ENCODE data around the gene JUNB. TPM values are rescaled to one million over a fixed set of nuclear protein-coding genes. Genes with fewer than 3 reads are reported as not detected.
A peak's percentile ranks its signal among the peaks of the same experiment; 100 is the strongest.

Gene JUNB
- total and polyA plus RNA-seq, 7 donors, result 25.1 to 217 (median 37.4) TPM

GRCh38 chr19:12841094-12841493 lies 49.8 kb downstream of the JUNB start:
- 0 to 3% (median 1%) methylated on average over 29 of the region's 29 CpGs for WGBS, 3 donors
- intact Hi-C loops (cut with DNase I), result loop anchor here in 1 of 2 donors (5.0 kb wide), 1 partner anchor 34 kb away; the partner anchor contains the start of gene RNASEH2A
- Histone ChIP-seq H3K36me3 (ENCODE audit: insufficient read depth in 1 of 2, low read depth in 1 of 2) (no peaks in the 10 kb centered on the region), H3K27me3 (ENCODE audit: insufficient read depth in 3 of 3, low read length in 2 of 3) (peaks cover 0 to 81% (median 33%) of the 10 kb centered on the region in 3 donors), H3K4me1 (peaks cover 6% of the 10 kb centered on the region), H3K9me3 (no peaks in the 10 kb centered on the region), H3K4me3 (peak overlapping the region; percentile 42), H3K27ac (no peak overlapping the region)
- ATAC-seq, result no peak
- peak in 1 of 2 donors; percentile 53 for DNase-seq
- TF ChIP-seq CTCF (IDR thresholded peaks at IDR 0.05), result no peak

- peaks cover 9% of the 10 kb centered on the region for H3K4me1 ChIP-seq
- H3K27ac ChIP-seq, result no peak overlapping the region
- peak in 1 of 2 donors; percentile 23 for DNase-seq
- peaks cover 0 to 69% (median 25%) of the 10 kb centered on the region in 3 donors for H3K27me3 ChIP-seq (ENCODE audit: insufficient read depth in 3 of 3, low read length in 2 of 3)
- intact Hi-C loops (cut with DNase I), result loop anchor here in 1 of 2 donors (5.0 kb wide), 1 partner anchor 35 kb away; the partner anchor contains the start of gene RNASEH2A
- no peak for ATAC-seq
- no peaks in the 10 kb centered on the region for H3K9me3 ChIP-seq
- H3K4me3 ChIP-seq, result no peak overlapping the region
- 88 to 92% (median 89%) methylated on average over 18 of the region's 18 CpGs for WGBS, 3 donors
- no peaks in the 10 kb centered on the region for H3K36me3 ChIP-seq (ENCODE audit: insufficient read depth in 1 of 2, low read depth in 1 of 2)
- TF ChIP-seq CTCF (IDR thresholded peaks at IDR 0.05), result no peak
Measured at GRCh38 chr19:12842511-12842910, 51.2 kb downstream of the JUNB start.

Other genes with a start within 250 kb of the JUNB start
- gene ZNF564, start 240.0 kb upstream of the JUNB start, total RNA-seq, result 1 to 10 TPM; 3.5 to 6.2 (median 5.4) TPM
- gene ZNF564, start 240.0 kb upstream of the JUNB start, polyA plus RNA-seq, result 1 to 10 TPM; 3.2 to 6.0 (median 4.6) TPM
- 1 to 10 TPM; 1.6 to 4.9 (median 2.9) TPM for gene ZNF490, start 180.7 kb upstream of the JUNB start, total RNA-seq
- 1 to 10 TPM in 1 of 3 donors, under 1 TPM in 2; 0.17 to 1.8 (median 0.27) TPM for gene ZNF490, start 180.7 kb upstream of the JUNB start, polyA plus RNA-seq
- gene ZNF791, start 180.6 kb upstream of the JUNB start, total RNA-seq, result 10 to 100 TPM in 2 of 4 donors, 1 to 10 TPM in 2; 8.7 to 18.9 (median 10.9) TPM
- 1 to 10 TPM; 4.1 to 8.8 (median 4.3) TPM for gene ZNF791, start 180.6 kb upstream of the JUNB start, polyA plus RNA-seq
- 10 to 100 TPM; 14.6 to 20.5 (median 16.2) TPM for gene MAN2B1, start 124.7 kb upstream of the JUNB start, total RNA-seq
- 10 to 100 TPM in 2 of 3 donors, 1 to 10 TPM in 1; 9.6 to 17.8 (median 14.1) TPM for gene MAN2B1, start 124.7 kb upstream of the JUNB start, polyA plus RNA-seq
- gene WDR83, start 124.7 kb upstream of the JUNB start, total RNA-seq, result 1 to 10 TPM; 1.8 to 5.8 (median 3.7) TPM
- 1 to 10 TPM; 3.8 to 9.1 (median 5.8) TPM for gene WDR83, start 124.7 kb upstream of the JUNB start, polyA plus RNA-seq
- gene DHPS, start 109.6 kb upstream of the JUNB start, total RNA-seq, result 10 to 100 TPM; 75.6 to 86.7 (median 82.9) TPM
- 10 to 100 TPM; 70.0 to 84.2 (median 83.8) TPM for gene DHPS, start 109.6 kb upstream of the JUNB start, polyA plus RNA-seq
- gene GNG14, start 103.5 kb upstream of the JUNB start, total RNA-seq, result not detected
- gene GNG14, start 103.5 kb upstream of the JUNB start, polyA plus RNA-seq, result not detected
- 1 to 10 TPM; 1.2 to 2.2 (median 1.6) TPM for gene FBXW9, start 94.9 kb upstream of the JUNB start, total RNA-seq
- gene FBXW9, start 94.9 kb upstream of the JUNB start, polyA plus RNA-seq, result 1 to 10 TPM; 4.1 to 9.2 (median 4.4) TPM
- 10 to 100 TPM; 29.0 to 48.1 (median 37.3) TPM for gene TNPO2, start 67.6 kb upstream of the JUNB start, total RNA-seq
- gene TNPO2, start 67.6 kb upstream of the JUNB start, polyA plus RNA-seq, result 10 to 100 TPM; 17.4 to 31.2 (median 28.6) TPM
- 100 to 1,000 TPM in 3 of 4 donors, 10 to 100 TPM in 1; 78.6 to 124 (median 108) TPM for gene TRIR, start 56.8 kb upstream of the JUNB start, total RNA-seq
- gene TRIR, start 56.8 kb upstream of the JUNB start, polyA plus RNA-seq, result 100 to 1,000 TPM; 183 to 309 (median 187) TPM
- 10 to 100 TPM; 43.0 to 52.8 (median 51.0) TPM for gene GET3, start 54.0 kb upstream of the JUNB start, total RNA-seq
- 100 to 1,000 TPM in 1 of 3 donors, 10 to 100 TPM in 2; 75.6 to 135 (median 98.5) TPM for gene GET3, start 54.0 kb upstream of the JUNB start, polyA plus RNA-seq
- not detected for gene BEST2, start 39.7 kb upstream of the JUNB start, total RNA-seq
- gene BEST2, start 39.7 kb upstream of the JUNB start, polyA plus RNA-seq, result under 1 TPM; 0.04 to 0.37 (median 0.08) TPM
- gene HOOK2, start 15.9 kb upstream of the JUNB start, total RNA-seq, result 10 to 100 TPM; 20.3 to 33.0 (median 23.8) TPM
- gene HOOK2, start 15.9 kb upstream of the JUNB start, polyA plus RNA-seq, result 10 to 100 TPM; 11.3 to 21.7 (median 19.0) TPM
- gene PRDX2, start 10.3 kb downstream of the JUNB start, total RNA-seq, result 100 to 1,000 TPM; 273 to 419 (median 370) TPM
- 100 to 1,000 TPM; 329 to 535 (median 396) TPM for gene PRDX2, start 10.3 kb downstream of the JUNB start, polyA plus RNA-seq
- gene THSD8, start 10.6 kb downstream of the JUNB start, total RNA-seq, result 1 to 10 TPM in 3 of 4 donors, under 1 TPM in 1; 0.92 to 3.2 (median 2.0) TPM
- 1 to 10 TPM; 1.9 to 2.5 (median 2.0) TPM for gene THSD8, start 10.6 kb downstream of the JUNB start, polyA plus RNA-seq
- 1 to 10 TPM; 2.4 to 5.0 (median 3.0) TPM for gene RNASEH2A, start 15.1 kb downstream of the JUNB start, total RNA-seq
- 1 to 10 TPM; 3.6 to 9.0 (median 8.6) TPM for gene RNASEH2A, start 15.1 kb downstream of the JUNB start, polyA plus RNA-seq
- not detected for gene RTBDN, start 43.1 kb downstream of the JUNB start, total RNA-seq
- gene RTBDN, start 43.1 kb downstream of the JUNB start, polyA plus RNA-seq, result under 1 TPM in 1 of 3 donors, not detected in 2; 0.05 TPM
- gene MAST1, start 47.0 kb downstream of the JUNB start, total RNA-seq, result not detected
- gene MAST1, start 47.0 kb downstream of the JUNB start, polyA plus RNA-seq, result under 1 TPM; 0.09 to 0.13 (median 0.10) TPM
- 10 to 100 TPM in 2 of 4 donors, 1 to 10 TPM in 2; 5.5 to 23.0 (median 13.1) TPM for gene DNASE2, start 90.0 kb downstream of the JUNB start, total RNA-seq
- 10 to 100 TPM in 1 of 3 donors, 1 to 10 TPM in 2; 5.9 to 14.8 (median 7.5) TPM for gene DNASE2, start 90.0 kb downstream of the JUNB start, polyA plus RNA-seq
- gene KLF1, start 95.7 kb downstream of the JUNB start, total RNA-seq, result under 1 TPM in 2 of 4 donors, not detected in 2; 0.34 to 0.37 TPM
- under 1 TPM in 1 of 3 donors, not detected in 2; 0.18 TPM for gene KLF1, start 95.7 kb downstream of the JUNB start, polyA plus RNA-seq
- 10 to 100 TPM; 18.9 to 45.2 (median 31.2) TPM for gene GCDH, start 99.7 kb downstream of the JUNB start, total RNA-seq
- gene GCDH, start 99.7 kb downstream of the JUNB start, polyA plus RNA-seq, result 10 to 100 TPM; 21.1 to 28.8 (median 21.9) TPM
- not detected for gene SYCE2, start 127.8 kb downstream of the JUNB start, total RNA-seq
- gene SYCE2, start 127.8 kb downstream of the JUNB start, polyA plus RNA-seq, result under 1 TPM in 1 of 3 donors, not detected in 2; 0.05 TPM
- gene FARSA, start 142.2 kb downstream of the JUNB start, total RNA-seq, result 10 to 100 TPM; 45.9 to 65.1 (median 59.1) TPM
- 100 to 1,000 TPM in 1 of 3 donors, 10 to 100 TPM in 2; 61.6 to 161 (median 93.3) TPM for gene FARSA, start 142.2 kb downstream of the JUNB start, polyA plus RNA-seq
- 100 to 1,000 TPM; 124 to 219 (median 175) TPM for gene CALR, start 147.1 kb downstream of the JUNB start, total RNA-seq
- 100 to 1,000 TPM; 134 to 273 (median 146) TPM for gene CALR, start 147.1 kb downstream of the JUNB start, polyA plus RNA-seq
- 100 to 1,000 TPM; 424 to 704 (median 500) TPM for gene RAD23A, start 154.4 kb downstream of the JUNB start, total RNA-seq
- gene RAD23A, start 154.4 kb downstream of the JUNB start, polyA plus RNA-seq, result 100 to 1,000 TPM; 403 to 801 (median 728) TPM
- gene GADD45GIP1, start 165.7 kb downstream of the JUNB start, total RNA-seq, result 10 to 100 TPM; 22.4 to 35.6 (median 29.3) TPM
- 100 to 1,000 TPM in 1 of 3 donors, 10 to 100 TPM in 2; 50.6 to 119 (median 62.5) TPM for gene GADD45GIP1, start 165.7 kb downstream of the JUNB start, polyA plus RNA-seq
- under 1 TPM in 1 of 4 donors, not detected in 3; 0.26 TPM for gene DAND5, start 178.1 kb downstream of the JUNB start, total RNA-seq
- not detected for gene DAND5, start 178.1 kb downstream of the JUNB start, polyA plus RNA-seq
- gene NFIX, start 204.0 kb downstream of the JUNB start, total RNA-seq, result 100 to 1,000 TPM; 220 to 347 (median 268) TPM
- gene NFIX, start 204.0 kb downstream of the JUNB start, polyA plus RNA-seq, result 100 to 1,000 TPM in 1 of 3 donors, 10 to 100 TPM in 2; 22.2 to 158 (median 43.8) TPM

All from psoas muscle (tissue), 8 donors.